Activated CD4-positive, alpha-beta T cell treated with anti-CD3 and anti-CD28 coated beads, Interleukin-2, amount 10 ng/mL, durations not matched to agents 24 days and 14 days (primary cell): ENCODE measurements around the gene PI4K2A. TPM values are rescaled to one million over a fixed set of nuclear protein-coding genes. Genes with fewer than 3 reads are reported as not detected.

Experiments used
- DNase-seq: peaks from one replicate; pipeline ENCODE4 v3.0.0; 2022
- H3K27ac Mint-ChIP-seq: one replicate; pipeline ENCODE4 v1.8.0; 2022; ENCODE audit warnings: mild to moderate bottlenecking, mixed read lengths
- H3K27me3 Mint-ChIP-seq: one replicate; pipeline ENCODE4 v1.8.0; 2022; ENCODE audit warnings: mixed read lengths
- H3K36me3 Mint-ChIP-seq: one replicate; pipeline ENCODE4 v1.8.0; 2022; ENCODE audit warnings: low read depth, mild to moderate bottlenecking, mixed read lengths
- H3K4me1 Mint-ChIP-seq: one replicate; pipeline ENCODE4 v1.8.0; 2021; ENCODE audit warnings: mixed read lengths
- H3K4me3 Mint-ChIP-seq: one replicate; pipeline ENCODE4 v1.8.0; 2022; ENCODE audit warnings: mild to moderate bottlenecking, moderate library complexity, mixed read lengths
- H3K9me3 Mint-ChIP-seq: one replicate; pipeline ENCODE4 v1.8.0; 2021; ENCODE audit warnings: mixed read lengths
- intact Hi-C: fragments of 100-400 bp; cut with micrococcal nuclease; formaldehyde crosslinking; loops from one replicate; pipeline ENCODE4 v1.15.1; 2023
- total RNA-seq: library from RNA; stranded (reverse); gene quantifications from 2 replicates; pipeline ENCODE4 v1.2.3, GENCODE V29; 2022

Gene PI4K2A
- total RNA-seq, 1 donor from 2014 or later, result 17.8 TPM

DNA sequence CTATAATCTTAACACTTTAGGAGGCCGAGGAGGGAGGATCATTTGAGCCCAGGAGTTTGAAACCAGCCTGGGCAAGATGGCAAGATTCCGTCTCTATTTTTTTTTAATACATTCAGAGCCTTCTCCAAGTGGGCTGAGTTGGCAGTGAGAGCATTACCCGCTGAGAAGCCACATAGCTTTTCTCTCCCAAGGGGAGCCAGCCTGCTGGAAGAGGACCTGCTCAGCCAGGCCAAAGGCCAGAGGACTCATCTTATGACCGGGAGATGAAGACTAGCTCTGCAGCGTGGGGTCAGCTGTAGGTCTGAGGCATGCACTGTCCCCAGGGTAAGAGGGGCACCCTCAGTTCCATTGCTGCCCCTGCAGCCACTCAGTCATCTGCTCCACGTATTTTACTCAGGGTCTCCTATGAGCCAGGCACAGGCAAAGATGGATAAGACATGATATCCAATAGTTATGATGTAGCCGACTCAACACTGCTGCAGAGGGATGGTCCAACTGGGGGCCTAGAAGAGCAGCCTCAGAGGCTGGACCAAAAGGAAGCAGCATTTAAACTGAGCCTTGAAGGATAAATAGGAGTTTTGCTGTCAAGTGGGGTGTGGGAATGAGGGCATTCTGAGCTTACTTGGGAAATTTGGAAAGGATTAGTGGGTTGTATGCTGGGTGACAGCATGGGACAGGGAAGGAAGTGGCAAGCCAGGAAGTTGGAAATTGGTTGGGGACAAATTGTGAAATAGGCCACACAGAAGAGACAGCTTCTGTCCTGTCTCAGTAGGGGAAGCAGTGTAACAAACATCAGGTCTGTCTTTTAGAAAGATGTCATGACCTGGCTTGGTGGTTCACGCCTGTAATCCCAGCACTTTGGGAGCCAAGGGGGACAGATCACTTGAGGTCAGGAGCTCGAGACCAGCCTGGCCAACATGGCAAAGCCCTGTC lies 71.4 kb downstream of the PI4K2A start:
- peaks cover 29% of the 10 kb centered on the region for H3K27me3 Mint-ChIP-seq
- DNase-seq, result no peak
- no peaks in the 10 kb centered on the region for H3K36me3 Mint-ChIP-seq
- no peak overlapping the region for H3K27ac Mint-ChIP-seq
- peak overlapping the region; percentile 28 for H3K4me3 Mint-ChIP-seq
- intact Hi-C loops, result no loop called here
- no peaks in the 10 kb centered on the region for H3K9me3 Mint-ChIP-seq
- peaks cover 10% of the 10 kb centered on the region for H3K4me1 Mint-ChIP-seq

DNA sequence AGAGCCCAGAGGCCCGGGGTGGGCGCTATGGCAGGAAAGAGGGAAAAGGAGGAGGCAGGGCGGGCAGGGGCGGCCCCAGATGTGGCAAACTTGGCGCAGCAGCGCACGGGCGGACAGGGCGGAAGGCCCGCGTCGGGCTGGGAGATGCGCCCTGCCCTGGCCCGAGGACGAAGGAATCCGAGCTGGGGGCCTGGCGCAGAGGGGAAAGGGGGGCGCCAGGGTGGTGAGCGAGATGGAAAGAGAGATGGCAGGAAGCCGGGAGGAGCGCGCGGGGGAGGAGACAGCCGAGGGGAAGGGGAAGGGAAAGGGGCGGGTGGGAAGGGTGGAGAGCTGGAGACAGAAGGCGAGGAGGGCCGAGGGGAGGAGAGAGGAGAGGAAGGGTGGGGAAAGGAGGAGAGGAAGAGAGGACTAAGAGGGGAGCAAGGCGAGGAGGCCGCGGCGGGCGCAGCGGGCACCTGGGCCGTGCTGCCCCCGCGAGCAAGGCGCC lies 72.9 kb downstream of the PI4K2A start, which contains the start of gene MARVELD1:
TSS of gene MARVELD1 (plus strand) at position 392 of the 487 bp plus-strand sequence. CDS start 147 bp downstream, outside the sequence.
- intact Hi-C loops, result no loop called here
- Mint-ChIP-seq H3K4me3 (peak within 1 kb of the TSS; percentile 97), H3K27ac (peak within 1 kb of the TSS; percentile 97), H3K4me1 (peaks cover 10% of the 10 kb centered on the region), H3K36me3 (no peaks in the 10 kb centered on the region), H3K9me3 (no peaks in the 10 kb centered on the region), H3K27me3 (peaks cover 26% of the 10 kb centered on the region)
- peak; percentile 62 for DNase-seq

DNA sequence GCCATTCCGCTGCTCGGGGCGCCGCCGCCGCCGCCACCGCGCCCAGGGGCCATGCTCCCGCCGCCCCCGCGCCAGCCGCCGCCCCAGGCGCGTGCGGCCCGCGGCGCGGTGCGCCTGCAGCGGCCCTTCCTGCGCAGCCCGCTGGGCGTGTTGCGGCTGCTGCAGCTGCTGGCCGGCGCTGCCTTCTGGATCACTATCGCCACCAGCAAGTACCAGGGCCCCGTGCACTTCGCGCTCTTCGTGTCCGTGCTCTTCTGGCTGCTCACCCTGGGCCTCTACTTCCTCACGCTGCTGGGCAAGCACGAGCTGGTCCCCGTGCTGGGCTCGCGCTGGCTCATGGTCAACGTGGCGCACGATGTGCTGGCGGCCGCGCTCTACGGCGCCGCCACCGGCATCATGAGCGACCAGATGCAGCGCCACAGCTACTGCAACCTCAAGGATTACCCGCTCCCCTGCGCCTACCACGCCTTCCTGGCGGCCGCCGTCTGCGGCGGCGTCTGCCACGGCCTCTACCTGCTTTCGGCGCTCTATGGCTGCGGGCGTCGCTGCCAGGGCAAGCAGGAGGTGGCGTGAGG lies 73.4 kb downstream of the PI4K2A start:
- H3K9me3 Mint-ChIP-seq, result no peaks in the 10 kb centered on the region
- H3K4me1 Mint-ChIP-seq, result peaks cover 10% of the 10 kb centered on the region
- H3K36me3 Mint-ChIP-seq, result no peaks in the 10 kb centered on the region
- H3K27ac Mint-ChIP-seq, result peak overlapping the region; percentile 97
- H3K27me3 Mint-ChIP-seq, result peaks cover 26% of the 10 kb centered on the region
- intact Hi-C loops, result loop anchor here (1.0 kb wide), 2 partner anchors 23 to 27 kb away; partner anchors contain the start of genes AVPI1 and ZFYVE27
- peak overlapping the region; percentile 97 for H3K4me3 Mint-ChIP-seq
- DNase-seq, result peak; percentile 87

DNA sequence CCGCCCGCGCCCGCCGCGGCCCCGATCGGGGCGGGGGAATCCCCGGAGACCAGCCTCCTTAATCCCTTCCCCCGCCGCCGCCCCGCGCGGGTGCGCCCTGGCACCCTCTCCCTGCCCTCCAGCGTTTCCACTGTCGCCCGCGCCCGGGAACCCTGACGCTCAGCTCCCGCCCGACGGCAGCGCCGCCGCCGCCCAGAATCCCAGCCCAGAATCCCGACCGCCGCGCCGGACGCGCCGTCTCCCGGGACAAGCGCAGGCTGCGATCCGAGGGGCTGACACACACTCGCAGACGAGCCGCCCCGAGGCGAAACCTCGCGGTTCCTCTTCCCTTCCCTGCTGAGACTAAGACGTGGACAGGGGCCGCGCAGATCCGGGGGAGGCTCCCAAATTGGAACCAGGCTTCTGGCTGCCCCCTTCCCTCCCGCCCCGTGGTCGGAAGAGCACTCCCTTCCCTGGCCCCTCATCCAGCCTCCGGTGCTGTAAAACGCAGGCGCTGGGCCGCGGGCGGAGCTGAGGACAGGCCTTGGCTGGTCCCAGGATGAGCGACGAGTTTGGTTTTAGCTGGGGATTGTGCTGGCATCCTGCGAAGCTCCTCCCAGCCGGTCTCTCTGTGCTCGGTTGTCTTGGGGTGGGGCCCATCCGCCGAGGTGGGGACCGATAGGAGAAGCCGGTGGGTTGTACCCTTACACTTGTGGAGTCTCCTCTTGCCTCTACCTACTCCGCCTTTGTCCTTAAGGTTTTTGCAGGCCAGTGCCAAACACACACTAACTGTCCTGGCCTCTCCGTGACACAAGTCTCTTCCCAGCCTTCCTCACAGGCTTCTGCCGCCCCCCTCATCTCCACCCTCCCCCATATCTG lies 74.2 kb downstream of the PI4K2A start:
- intact Hi-C loops, result loop anchor here (1.0 kb wide), 2 partner anchors 23 to 27 kb away; partner anchors contain the start of genes AVPI1 and ZFYVE27
- no peaks in the 10 kb centered on the region for H3K9me3 Mint-ChIP-seq
- H3K4me3 Mint-ChIP-seq, result peak overlapping the region; percentile 97
- H3K36me3 Mint-ChIP-seq, result no peaks in the 10 kb centered on the region
- peaks cover 10% of the 10 kb centered on the region for H3K4me1 Mint-ChIP-seq
- peaks cover 20% of the 10 kb centered on the region for H3K27me3 Mint-ChIP-seq
- peak overlapping the region; percentile 97 for H3K27ac Mint-ChIP-seq
- DNase-seq, result peak; percentile 61

DNA sequence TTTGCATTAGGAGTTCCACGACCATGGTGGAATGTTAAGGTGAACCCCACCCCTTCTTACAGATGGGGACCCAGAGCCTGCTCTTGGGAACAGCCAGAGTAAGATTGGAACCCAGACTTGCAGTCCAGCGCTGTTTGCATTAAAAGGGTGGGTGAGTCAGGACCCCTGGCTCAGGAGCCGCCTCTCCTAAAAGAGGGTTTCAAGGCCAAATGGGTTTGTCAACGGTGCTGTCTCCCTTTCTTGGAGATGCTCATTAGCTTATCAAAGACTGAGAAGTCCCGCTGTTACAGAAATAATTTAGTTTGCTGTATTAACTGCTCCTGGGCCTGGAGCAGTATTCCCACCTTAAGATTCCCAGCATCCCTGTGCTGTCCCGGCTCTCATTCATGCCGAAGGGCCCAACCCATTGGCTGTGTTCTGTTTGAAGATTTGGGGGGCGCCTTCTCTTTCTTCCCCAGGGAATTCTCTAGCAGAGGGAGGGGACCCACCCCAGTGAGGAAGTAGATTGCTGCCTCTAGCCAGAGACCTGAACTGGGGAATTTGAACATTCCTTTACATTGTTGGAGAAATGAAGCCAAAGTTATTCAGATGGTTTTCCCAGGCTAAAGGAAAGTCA lies 74.9 kb downstream of the PI4K2A start:
- Mint-ChIP-seq H3K27ac (peak overlapping the region; percentile 65), H3K27me3 (peaks cover 18% of the 10 kb centered on the region), H3K9me3 (no peaks in the 10 kb centered on the region), H3K4me1 (peaks cover 10% of the 10 kb centered on the region), H3K4me3 (peak overlapping the region; percentile 97), H3K36me3 (no peaks in the 10 kb centered on the region)
- no peak for DNase-seq
- intact Hi-C loops, result no loop called here

DNA sequence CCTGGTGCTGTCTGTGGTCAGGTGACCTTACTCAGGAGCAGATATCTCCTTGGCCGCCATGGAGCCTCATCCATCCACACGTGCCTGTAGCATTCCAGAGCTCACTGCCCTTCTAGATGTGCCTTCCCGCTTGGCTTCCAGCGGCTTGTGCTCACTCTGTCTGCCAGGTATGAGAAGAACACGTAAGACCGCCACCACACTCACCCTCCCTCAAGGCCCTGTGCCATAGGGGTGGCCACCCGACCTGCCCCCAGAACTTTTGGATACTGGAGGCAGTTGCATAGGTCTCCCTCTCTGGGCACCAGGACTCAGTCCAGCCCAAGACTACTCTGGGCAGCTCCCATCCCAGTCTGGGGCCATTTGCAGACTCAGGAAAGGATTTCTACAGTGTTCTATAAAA lies 77.2 kb downstream of the PI4K2A start:
- no peaks in the 10 kb centered on the region for H3K9me3 Mint-ChIP-seq
- intact Hi-C loops, result no loop called here
- H3K4me1 Mint-ChIP-seq, result peaks cover 10% of the 10 kb centered on the region
- H3K4me3 Mint-ChIP-seq, result no peak overlapping the region
- H3K27ac Mint-ChIP-seq, result no peak overlapping the region
- no peak for DNase-seq
- peaks cover 15% of the 10 kb centered on the region for H3K27me3 Mint-ChIP-seq
- no peaks in the 10 kb centered on the region for H3K36me3 Mint-ChIP-seq

DNA sequence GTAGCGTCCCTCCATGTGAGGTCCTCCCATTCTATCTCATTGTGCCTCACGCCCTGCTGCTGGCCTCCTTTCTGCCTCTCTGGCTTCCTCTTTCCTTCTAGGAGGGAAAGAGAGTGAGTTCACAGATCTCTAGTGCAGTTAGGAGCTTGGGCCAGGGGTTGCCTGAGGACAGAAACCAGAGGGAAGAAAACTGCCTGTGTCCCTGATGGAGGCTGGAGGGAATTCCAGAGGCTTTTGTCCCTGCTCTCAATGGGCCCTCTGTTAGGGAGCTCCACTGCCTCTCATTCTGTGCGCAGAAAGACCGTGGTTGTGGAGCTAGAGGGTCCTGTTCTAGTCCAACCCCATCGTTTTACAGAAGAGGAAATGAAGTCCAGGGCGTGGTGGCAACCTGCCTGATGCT lies 77.7 kb downstream of the PI4K2A start:
- Mint-ChIP-seq H3K27me3 (peaks cover 10% of the 10 kb centered on the region), H3K4me3 (no peak overlapping the region), H3K36me3 (no peaks in the 10 kb centered on the region), H3K4me1 (peaks cover 5% of the 10 kb centered on the region), H3K27ac (no peak overlapping the region), H3K9me3 (no peaks in the 10 kb centered on the region)
- DNase-seq, result no peak
- intact Hi-C loops, result no loop called here

DNA sequence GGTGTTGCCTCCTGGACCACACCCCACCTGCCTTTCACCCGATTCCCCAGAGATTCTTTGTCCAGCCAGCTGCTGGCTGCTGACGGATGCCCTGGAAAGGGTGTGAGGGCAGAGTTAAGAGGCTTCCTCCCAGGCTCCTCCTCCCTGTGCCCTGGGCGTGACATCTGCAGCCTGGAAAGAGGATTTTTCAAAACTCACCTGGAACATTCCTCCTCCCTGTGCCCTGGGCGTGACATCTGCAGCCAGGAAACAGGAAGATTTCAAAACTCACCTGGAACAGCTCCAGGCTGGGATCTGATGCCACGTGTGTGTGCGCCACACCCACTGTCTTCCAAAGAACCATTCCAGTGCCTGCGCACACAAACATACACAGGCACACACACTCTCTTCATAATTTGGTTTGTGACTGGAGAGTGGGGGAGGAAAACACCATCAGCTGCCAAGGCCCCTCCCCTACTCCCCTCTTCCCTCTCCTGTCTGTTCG lies 78.2 kb downstream of the PI4K2A start:
- Mint-ChIP-seq H3K4me3 (no peak overlapping the region), H3K9me3 (no peaks in the 10 kb centered on the region), H3K4me1 (peaks cover 5% of the 10 kb centered on the region), H3K27me3 (peaks cover 10% of the 10 kb centered on the region), H3K36me3 (no peaks in the 10 kb centered on the region), H3K27ac (no peak overlapping the region)
- no peak for DNase-seq
- intact Hi-C loops, result no loop called here

DNA sequence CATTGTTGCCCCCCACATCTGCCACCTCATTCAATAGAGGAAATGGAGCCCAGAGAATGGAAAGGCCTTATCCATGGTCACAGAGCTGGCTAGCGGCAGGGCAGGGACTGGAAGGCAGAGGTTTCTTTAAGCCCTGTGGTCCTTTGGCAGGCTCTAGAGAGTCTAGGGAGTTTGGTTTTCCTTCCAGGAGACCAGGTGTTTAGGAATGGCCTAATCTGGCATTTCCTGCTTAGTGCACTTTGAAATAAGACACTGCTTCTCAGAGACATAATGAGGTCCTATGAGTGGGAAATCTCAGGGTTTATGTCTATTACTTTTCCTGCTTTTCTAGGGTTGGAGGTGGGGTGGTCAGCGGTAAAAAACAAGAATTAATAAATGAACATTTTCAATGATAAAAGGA lies 79.1 kb downstream of the PI4K2A start:
- Mint-ChIP-seq H3K9me3 (no peaks in the 10 kb centered on the region), H3K36me3 (no peaks in the 10 kb centered on the region), H3K4me1 (peaks cover 2% of the 10 kb centered on the region), H3K4me3 (no peak overlapping the region), H3K27me3 (peaks cover 8% of the 10 kb centered on the region), H3K27ac (no peak overlapping the region)
- DNase-seq, result no peak
- intact Hi-C loops, result no loop called here

DNA sequence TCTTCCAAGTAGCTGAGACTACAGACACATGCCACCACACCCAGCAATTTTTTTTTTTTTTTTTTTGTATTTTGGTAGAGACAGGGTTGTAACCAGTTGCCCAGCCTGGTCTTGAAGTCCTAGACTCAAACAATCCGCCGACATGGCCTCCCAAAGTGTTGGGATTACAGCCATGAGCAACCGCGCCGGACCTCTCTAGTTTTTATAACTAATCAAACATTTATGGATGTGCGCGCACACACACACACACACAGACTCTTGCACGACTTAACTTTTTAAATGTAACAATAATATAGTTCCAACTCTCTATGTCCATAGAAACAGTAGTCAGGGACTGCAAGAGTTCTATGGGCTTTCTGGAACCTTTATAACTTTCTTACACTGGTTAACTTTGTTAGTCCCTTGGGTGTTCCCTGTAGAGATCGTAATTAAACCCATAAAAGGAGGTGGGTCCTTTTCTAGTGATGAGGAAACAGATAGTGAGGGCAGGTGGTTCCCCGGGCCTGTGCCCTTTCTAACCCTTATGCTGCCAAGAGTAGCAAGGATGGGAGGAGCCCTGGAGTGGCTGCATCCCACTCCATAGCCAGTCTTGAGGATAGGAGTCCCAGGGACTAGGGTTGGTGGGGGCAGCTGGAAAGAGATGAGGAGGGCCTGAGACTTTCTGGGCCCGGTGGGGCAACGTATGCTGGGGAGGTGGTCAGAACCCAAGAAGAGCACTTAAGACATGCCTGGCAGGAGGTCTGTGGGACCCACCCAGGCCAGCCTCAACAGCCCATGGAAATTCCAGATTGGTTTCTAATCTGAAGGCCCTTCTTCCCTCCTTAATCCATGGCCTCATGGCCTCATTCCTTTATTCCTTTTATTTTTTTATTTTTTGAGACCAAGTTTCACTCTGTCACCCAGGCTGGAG lies 81.7 kb downstream of the PI4K2A start:
- no peaks in the 10 kb centered on the region for H3K36me3 Mint-ChIP-seq
- no peaks in the 10 kb centered on the region for H3K9me3 Mint-ChIP-seq
- no peak for DNase-seq
- no peaks in the 10 kb centered on the region for H3K4me1 Mint-ChIP-seq
- H3K4me3 Mint-ChIP-seq, result no peak overlapping the region
- intact Hi-C loops, result no loop called here
- peaks cover 6% of the 10 kb centered on the region for H3K27me3 Mint-ChIP-seq
- no peak overlapping the region for H3K27ac Mint-ChIP-seq

DNA sequence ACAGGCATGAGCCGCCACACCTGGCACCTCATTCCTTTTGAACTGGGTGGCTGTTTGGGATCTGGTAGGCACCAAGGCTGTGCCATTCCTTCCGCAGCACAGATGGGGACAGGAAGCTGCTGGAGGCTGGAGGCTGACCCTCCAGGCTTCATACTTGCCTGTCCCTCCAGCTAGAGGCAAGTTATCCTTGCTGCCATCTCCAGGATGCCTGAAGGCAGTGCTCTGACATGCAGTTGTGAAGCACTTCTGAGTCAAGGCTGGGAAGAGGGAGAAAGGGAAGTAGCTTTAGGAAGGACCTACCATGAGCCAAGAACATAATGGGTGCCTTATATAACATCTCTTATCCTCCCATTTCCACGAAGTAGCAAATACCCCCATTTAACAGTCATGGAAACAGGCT lies 82.5 kb downstream of the PI4K2A start:
- intact Hi-C loops, result no loop called here
- DNase-seq, result no peak
- H3K9me3 Mint-ChIP-seq, result no peaks in the 10 kb centered on the region
- H3K4me1 Mint-ChIP-seq, result no peaks in the 10 kb centered on the region
- H3K27me3 Mint-ChIP-seq, result peaks cover 6% of the 10 kb centered on the region
- H3K27ac Mint-ChIP-seq, result no peak overlapping the region
- H3K4me3 Mint-ChIP-seq, result no peak overlapping the region
- no peaks in the 10 kb centered on the region for H3K36me3 Mint-ChIP-seq

DNA sequence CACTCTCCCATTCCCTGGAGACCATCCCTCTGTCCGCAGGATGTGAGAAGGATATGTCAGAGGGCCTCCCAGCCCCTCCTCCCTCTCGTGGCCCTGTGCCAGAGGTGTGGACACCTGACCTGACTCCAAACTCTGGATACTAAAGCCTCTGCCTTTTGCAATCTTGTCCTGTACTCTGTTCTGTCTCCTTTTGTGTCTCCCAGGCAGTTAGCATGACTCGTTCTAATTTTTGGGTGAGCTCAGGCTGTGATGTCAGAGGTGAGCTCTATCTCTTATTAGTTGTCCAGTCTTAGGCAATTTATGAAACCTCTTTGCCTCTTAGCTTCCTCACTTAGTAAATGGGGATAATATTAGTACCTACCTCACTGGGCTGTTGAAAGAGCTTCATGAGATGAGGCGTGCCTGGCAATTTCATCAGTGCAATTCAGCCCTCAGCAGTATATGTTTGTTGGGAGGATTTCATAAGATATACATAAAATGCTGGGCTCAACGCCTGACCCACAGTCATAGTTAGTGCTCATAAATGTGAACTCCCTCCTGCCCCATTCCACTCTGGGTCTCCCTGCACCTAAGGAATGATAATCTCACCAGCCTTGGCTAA lies 84.0 kb downstream of the PI4K2A start:
- DNase-seq, result no peak
- H3K27ac Mint-ChIP-seq, result no peak overlapping the region
- H3K36me3 Mint-ChIP-seq, result no peaks in the 10 kb centered on the region
- H3K4me1 Mint-ChIP-seq, result peaks cover 2% of the 10 kb centered on the region
- intact Hi-C loops, result no loop called here
- H3K9me3 Mint-ChIP-seq, result no peaks in the 10 kb centered on the region
- peaks cover 6% of the 10 kb centered on the region for H3K27me3 Mint-ChIP-seq
- no peak overlapping the region for H3K4me3 Mint-ChIP-seq
